ENCODE results near the gene UBE2J2. TPM values are rescaled to one million over a fixed set of nuclear protein-coding genes. Genes with fewer than 3 reads are reported as not detected.
A peak's percentile ranks its signal among the peaks of the same experiment; 100 is the strongest.
"Not testable (repeated sequence)": the region's sequence is repeated elsewhere in the genome, so short reads cannot be mapped to it uniquely, and the experiment has no call there.

Gene UBE2J2
- total RNA-seq, 1 donor from 2014 or later = 71.9 TPM

DNA sequence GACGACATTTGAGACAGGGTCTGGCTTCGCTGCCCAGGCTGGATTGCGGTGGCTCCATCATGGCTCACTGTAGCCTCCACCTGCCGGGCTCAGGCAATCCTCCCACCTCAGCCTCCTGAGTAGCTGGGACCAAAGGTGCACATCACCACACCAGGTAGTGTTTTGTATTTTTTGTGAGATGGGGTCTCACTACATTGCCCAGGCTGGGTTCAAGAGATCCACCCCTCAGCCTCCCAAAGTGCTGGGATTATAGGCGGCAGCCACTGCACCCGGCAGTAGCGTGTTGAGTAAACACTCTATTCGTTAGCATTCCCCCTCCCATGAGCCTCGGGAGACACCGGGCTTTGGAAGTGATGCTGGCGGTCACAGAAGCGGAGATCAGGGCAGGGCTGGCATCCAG lies 20.3 kb downstream of the UBE2J2 start:
- Mint-ChIP-seq H3K27ac (ENCODE audit: unreplicated experiment) (no peak overlapping the region), H3K27me3 (ENCODE audit: unreplicated experiment) (peaks cover 13% of the 10 kb centered on the region), H3K4me3 (ENCODE audit: unreplicated experiment) (peak overlapping the region; percentile 65), H3K36me3 (ENCODE audit: low read depth, unreplicated experiment) (peaks cover 32% of the 10 kb centered on the region), H3K9me3 (ENCODE audit: unreplicated experiment) (no peaks in the 10 kb centered on the region), H3K4me1 (ENCODE audit: unreplicated experiment) (no peaks in the 10 kb centered on the region)
- DNase-seq (ENCODE audit: low spot score) = no peak
- TF ChIP-seq, protein P1, sequence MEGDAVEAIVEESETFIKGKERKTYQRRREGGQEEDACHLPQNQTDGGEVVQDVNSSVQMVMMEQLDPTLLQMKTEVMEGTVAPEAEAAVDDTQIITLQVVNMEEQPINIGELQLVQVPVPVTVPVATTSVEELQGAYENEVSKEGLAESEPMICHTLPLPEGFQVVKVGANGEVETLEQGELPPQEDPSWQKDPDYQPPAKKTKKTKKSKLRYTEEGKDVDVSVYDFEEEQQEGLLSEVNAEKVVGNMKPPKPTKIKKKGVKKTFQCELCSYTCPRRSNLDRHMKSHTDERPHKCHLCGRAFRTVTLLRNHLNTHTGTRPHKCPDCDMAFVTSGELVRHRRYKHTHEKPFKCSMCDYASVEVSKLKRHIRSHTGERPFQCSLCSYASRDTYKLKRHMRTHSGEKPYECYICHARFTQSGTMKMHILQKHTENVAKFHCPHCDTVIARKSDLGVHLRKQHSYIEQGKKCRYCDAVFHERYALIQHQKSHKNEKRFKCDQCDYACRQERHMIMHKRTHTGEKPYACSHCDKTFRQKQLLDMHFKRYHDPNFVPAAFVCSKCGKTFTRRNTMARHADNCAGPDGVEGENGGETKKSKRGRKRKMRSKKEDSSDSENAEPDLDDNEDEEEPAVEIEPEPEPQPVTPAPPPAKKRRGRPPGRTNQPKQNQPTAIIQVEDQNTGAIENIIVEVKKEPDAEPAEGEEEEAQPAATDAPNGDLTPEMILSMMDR (IDR thresholded peaks at IDR 0.05; ENCODE audit: unreplicated experiment) = no peak

DNA sequence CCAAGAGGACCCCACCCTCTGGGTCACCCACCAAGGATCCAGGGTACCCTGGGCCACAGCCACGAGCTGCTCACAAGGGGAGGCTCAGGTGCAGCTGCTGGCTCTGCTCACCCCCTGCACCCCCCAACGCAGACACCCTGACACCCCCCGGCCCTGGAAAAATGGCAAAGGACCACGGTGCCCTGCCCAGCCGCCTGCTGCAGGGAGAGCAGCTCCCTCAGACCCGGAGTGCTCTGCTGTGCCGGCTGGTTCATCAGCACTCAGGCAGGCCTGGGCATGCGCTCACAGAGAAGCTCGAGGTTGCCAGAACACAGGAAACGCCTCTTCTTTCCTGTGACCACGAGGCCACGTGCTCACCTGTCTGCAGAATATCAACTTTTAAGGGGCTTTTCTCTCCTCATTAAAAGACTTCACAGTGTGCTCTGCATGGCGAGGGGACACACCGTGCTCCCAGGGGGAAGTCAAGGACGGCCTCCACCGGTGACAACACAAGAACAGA lies 22.8 kb downstream of the UBE2J2 start:
- TF ChIP-seq, protein P1 (IDR thresholded peaks at IDR 0.05; ENCODE audit: unreplicated experiment) = no peak
- H3K27ac Mint-ChIP-seq (ENCODE audit: unreplicated experiment) = no peak overlapping the region
- DNase-seq (ENCODE audit: low spot score) = no peak
- H3K9me3 Mint-ChIP-seq (ENCODE audit: unreplicated experiment) = no peaks in the 10 kb centered on the region
- H3K27me3 Mint-ChIP-seq (ENCODE audit: unreplicated experiment) = peaks cover 10% of the 10 kb centered on the region
- peaks cover 22% of the 10 kb centered on the region for H3K36me3 Mint-ChIP-seq (ENCODE audit: low read depth, unreplicated experiment)
- H3K4me1 Mint-ChIP-seq (ENCODE audit: unreplicated experiment) = no peaks in the 10 kb centered on the region
- H3K4me3 Mint-ChIP-seq (ENCODE audit: unreplicated experiment) = no peak overlapping the region

DNA sequence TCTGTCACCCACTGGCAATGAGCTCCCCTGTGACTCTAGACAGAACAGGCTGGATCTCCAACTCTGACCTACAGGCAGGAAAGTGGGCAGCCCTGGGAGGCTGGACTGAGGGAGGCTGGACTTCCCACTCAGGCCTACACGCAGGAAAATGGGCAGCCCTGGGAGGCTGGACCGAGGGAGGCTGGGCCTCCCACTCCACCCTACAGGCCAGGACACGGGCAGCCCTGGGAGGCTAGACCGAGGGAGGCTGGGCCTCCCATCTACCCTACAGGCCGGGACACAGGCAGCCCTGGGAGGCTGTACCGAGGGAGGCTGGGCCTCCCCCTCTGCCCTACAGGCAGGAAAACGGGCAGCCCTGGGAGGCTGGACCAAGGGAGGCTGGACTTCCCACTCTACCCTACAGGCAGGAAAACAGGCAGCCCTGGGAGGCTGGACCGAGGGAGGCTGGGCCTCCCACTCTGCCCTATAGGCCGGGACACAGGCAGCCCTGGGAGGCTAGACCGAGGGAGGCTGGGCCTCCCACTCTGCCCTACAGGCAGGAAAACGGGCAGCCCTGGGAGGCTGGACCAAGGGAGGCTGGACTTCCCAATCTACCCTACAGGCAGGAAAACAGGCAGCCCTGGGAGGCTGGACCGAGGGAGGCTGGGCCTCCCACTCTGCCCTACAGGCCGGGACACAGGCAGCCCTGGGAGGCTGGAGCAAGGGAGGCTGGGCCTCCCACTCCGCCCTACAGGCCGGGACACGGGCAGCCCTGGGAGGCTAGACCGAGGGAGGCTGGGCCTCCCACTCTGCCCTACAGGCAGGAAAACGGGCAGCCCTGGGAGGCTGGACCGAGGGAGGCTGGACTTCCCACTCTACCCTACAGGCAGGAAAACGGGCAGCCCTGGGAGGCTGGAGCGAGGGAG lies 25.4 kb downstream of the UBE2J2 start:
- H3K4me1 Mint-ChIP-seq (ENCODE audit: unreplicated experiment); H3K36me3 Mint-ChIP-seq (ENCODE audit: low read depth, unreplicated experiment); DNase-seq (ENCODE audit: low spot score); H3K27ac Mint-ChIP-seq (ENCODE audit: unreplicated experiment); H3K9me3 Mint-ChIP-seq (ENCODE audit: unreplicated experiment); H3K4me3 Mint-ChIP-seq (ENCODE audit: unreplicated experiment); H3K27me3 Mint-ChIP-seq (ENCODE audit: unreplicated experiment): not testable (repeated sequence)

DNA sequence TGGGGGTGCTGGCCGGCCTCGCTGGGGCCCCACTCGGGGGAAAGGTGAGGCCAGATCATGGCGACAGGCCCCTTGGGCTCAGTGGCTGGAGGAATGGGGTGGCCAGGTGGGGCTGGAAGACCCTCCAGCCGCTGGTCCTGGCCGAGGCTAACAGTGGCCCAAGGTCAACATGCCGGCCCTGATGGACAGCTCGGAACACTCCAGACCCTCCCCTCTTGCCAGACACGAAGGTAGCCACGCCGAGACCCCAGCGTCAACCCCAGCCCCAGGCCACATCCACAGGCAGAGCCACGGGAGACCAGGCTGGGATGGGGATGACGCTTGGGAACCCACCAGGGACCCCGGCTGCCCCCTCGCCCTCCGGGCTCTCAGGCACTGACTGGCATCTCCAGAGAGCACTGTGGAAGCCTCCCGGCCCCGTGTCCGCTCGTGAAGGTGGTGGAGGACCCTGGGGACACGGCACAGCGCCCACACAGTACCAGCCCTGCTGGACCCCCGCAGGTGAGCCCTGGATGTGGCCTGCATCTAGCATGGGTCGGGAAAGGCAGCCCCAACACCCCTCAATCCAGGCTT lies 26.2 kb downstream of the UBE2J2 start:
- no peak for DNase-seq (ENCODE audit: low spot score)
- no peaks in the 10 kb centered on the region for H3K36me3 Mint-ChIP-seq (ENCODE audit: low read depth, unreplicated experiment)
- no peaks in the 10 kb centered on the region for H3K4me1 Mint-ChIP-seq (ENCODE audit: unreplicated experiment)
- no peaks in the 10 kb centered on the region for H3K9me3 Mint-ChIP-seq (ENCODE audit: unreplicated experiment)
- TF ChIP-seq, protein P1 (IDR thresholded peaks at IDR 0.05; ENCODE audit: unreplicated experiment) = no peak
- H3K27me3 Mint-ChIP-seq (ENCODE audit: unreplicated experiment) = peaks cover 3% of the 10 kb centered on the region
- no peak overlapping the region for H3K27ac Mint-ChIP-seq (ENCODE audit: unreplicated experiment)
- H3K4me3 Mint-ChIP-seq (ENCODE audit: unreplicated experiment) = no peak overlapping the region

DNA sequence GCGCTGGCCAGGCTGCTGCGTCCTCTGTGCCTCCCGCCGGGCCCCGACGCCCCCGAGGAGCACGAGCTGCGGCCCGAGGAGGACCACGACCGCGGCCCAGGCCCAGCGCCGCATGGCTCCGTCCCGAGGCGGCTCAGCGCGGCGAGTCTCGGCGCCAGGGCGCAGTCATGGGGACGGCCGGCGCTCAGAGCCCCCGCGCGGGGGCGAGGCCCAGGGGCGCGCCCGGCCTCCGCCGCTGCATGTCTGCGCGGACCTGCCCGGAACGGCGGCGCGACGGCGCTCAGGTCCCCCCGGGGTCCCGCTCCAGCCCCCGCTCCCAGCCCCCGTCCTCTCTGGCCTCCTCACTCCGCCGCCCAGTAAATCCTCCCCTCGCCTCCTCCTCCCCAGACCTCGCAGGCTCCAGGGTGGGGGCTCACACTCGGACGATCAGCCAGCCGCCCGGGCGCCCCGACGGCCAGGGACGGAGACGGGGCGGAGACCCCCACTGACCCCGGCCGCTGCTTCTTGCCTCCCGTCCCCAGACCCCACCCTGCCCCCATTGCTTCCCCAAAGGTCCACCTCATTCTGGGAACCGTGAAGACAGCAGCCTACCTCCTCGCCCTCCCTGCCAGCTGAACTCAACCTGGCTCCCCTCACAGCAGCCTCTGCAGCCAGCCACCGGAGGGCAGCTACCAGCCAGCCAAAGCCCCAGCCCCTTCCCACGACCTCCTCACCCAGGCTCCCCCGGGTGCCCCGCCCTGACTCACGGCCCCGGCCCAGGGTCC lies 26.9 kb downstream of the UBE2J2 start, which contains the start of gene C1QTNF12:
Gene C1QTNF12 (minus strand): TSS at position 146 of the 764 bp plus-strand sequence. CDS start 32 bp downstream, at position 114.
- Mint-ChIP-seq H3K4me3 (ENCODE audit: unreplicated experiment) (no peak within 1 kb of the TSS), H3K36me3 (ENCODE audit: low read depth, unreplicated experiment) (no peaks in the 10 kb centered on the region), H3K27ac (ENCODE audit: unreplicated experiment) (no peak within 1 kb of the TSS), H3K4me1 (ENCODE audit: unreplicated experiment) (no peaks in the 10 kb centered on the region), H3K27me3 (ENCODE audit: unreplicated experiment) (peaks cover 2% of the 10 kb centered on the region), H3K9me3 (ENCODE audit: unreplicated experiment) (no peaks in the 10 kb centered on the region)
- DNase-seq (ENCODE audit: low spot score) = no peak
- TF ChIP-seq, protein P1 (IDR thresholded peaks at IDR 0.05; ENCODE audit: unreplicated experiment) = no peak

Measured in endothelial cell (in vitro differentiated cells).